OCI-LY1 (cell line): ENCODE data around the gene KCNJ9.

ENCODE experiments used
- H2AFZ ChIP-seq: fragments of 200-600 bp; sonication (generic), shearing (Covaris generic); 2 replicates; pipeline ENCODE4 v1.6.0; 2014; ENCODE audit warnings: antibody characterized with exemption, mild to moderate bottlenecking, low read length
- H3F3A ChIP-seq: fragments of 200-600 bp; sonication (generic), shearing (Covaris generic); 2 replicates; pipeline ENCODE4 v1.6.0; 2014; ENCODE audit warnings: mild to moderate bottlenecking, antibody characterized with exemption, low read length, moderate library complexity; ENCODE audit not compliant: insufficient read depth
- H3K27ac ChIP-seq: fragments of 200-600 bp; sonication (generic); 2 replicates; pipeline ENCODE4 v1.5.1; 2014; ENCODE audit warnings: low read length, mixed run types, mild to moderate bottlenecking, low read depth; ENCODE audit not compliant: poor library complexity, severe bottlenecking
- H3K27me3 ChIP-seq: fragments of 200-600 bp; sonication (generic); 2 replicates; pipeline ENCODE4 v1.6.0; 2014; ENCODE audit warnings: antibody characterized with exemption, mild to moderate bottlenecking, low read length, moderate library complexity; ENCODE audit not compliant: insufficient read depth
- H3K36me3 ChIP-seq: fragments of 200-600 bp; sonication (generic); 2 replicates; pipeline ENCODE4 v1.6.1; 2014; ENCODE audit warnings: mild to moderate bottlenecking, antibody characterized with exemption, low read length, moderate library complexity, mixed read lengths; ENCODE audit not compliant: insufficient read depth
- H3K4me1 ChIP-seq: fragments of 200-600 bp; sonication (generic); 2 replicates; pipeline ENCODE4 v1.5.1; 2014; ENCODE audit warnings: mild to moderate bottlenecking, low read length, moderate library complexity; ENCODE audit not compliant: insufficient read depth, severe bottlenecking
- H3K4me2 ChIP-seq: fragments of 200-600 bp; sonication (generic), shearing (Covaris generic); 2 replicates; pipeline ENCODE4 v1.6.1; 2014; ENCODE audit warnings: low read length
- H3K4me3 ChIP-seq: fragments of 200-600 bp; sonication (generic); 2 replicates; pipeline ENCODE4 v1.5.1; 2014; ENCODE audit warnings: low read length, low read depth, mild to moderate bottlenecking, mixed read lengths; ENCODE audit not compliant: poor library complexity, severe bottlenecking
- H3K79me2 ChIP-seq: fragments of 200-600 bp; shearing (Covaris generic); 2 replicates; pipeline ENCODE4 v1.6.1; 2016; ENCODE audit warnings: mixed run types, low read length, mixed read lengths; ENCODE audit not compliant: insufficient read depth
- H3K9ac ChIP-seq: fragments of 200-600 bp; sonication (generic), shearing (Covaris generic); 2 replicates; pipeline ENCODE4 v1.6.1; 2014; ENCODE audit warnings: mild to moderate bottlenecking, low read length, mixed read lengths
- H3K9me2 ChIP-seq: fragments of 200-600 bp; sonication (generic), shearing (Covaris generic); 2 replicates; pipeline ENCODE4 v1.6.1; 2014; ENCODE audit warnings: low read depth, mild to moderate bottlenecking, low read length, mixed read lengths
- H3K9me3 ChIP-seq: fragments of 200-600 bp; shearing (Covaris generic); 2 replicates; pipeline ENCODE4 v1.6.1; 2014; ENCODE audit warnings: low read length, mixed read lengths
- H4K20me1 ChIP-seq: fragments of 200-600 bp; sonication (generic), shearing (Covaris generic); 2 replicates; pipeline ENCODE4 v1.6.0; 2016; ENCODE audit warnings: mild to moderate bottlenecking, low read length; ENCODE audit not compliant: insufficient read depth
- EZH2 ChIP-seq: fragments of 200-600 bp; sonication (generic), shearing (Covaris generic); IDR thresholded peaks from 2 replicates; pipeline ENCODE4 v1.8.0; 2017; ENCODE audit warnings: borderline replicate concordance, mixed run types, mild to moderate bottlenecking, antibody characterized with exemption, low read length, moderate library complexity, mixed read lengths
- TF ChIP-seq, protein P1 (sequence below): fragments of 200-600 bp; sonication (generic), shearing (Covaris generic); IDR thresholded peaks from 2 replicates; pipeline ENCODE4 v1.5.1; 2017; ENCODE audit warnings: mild to moderate bottlenecking, antibody characterized with exemption, low read length, moderate library complexity, mixed read lengths

Gene KCNJ9

DNA sequence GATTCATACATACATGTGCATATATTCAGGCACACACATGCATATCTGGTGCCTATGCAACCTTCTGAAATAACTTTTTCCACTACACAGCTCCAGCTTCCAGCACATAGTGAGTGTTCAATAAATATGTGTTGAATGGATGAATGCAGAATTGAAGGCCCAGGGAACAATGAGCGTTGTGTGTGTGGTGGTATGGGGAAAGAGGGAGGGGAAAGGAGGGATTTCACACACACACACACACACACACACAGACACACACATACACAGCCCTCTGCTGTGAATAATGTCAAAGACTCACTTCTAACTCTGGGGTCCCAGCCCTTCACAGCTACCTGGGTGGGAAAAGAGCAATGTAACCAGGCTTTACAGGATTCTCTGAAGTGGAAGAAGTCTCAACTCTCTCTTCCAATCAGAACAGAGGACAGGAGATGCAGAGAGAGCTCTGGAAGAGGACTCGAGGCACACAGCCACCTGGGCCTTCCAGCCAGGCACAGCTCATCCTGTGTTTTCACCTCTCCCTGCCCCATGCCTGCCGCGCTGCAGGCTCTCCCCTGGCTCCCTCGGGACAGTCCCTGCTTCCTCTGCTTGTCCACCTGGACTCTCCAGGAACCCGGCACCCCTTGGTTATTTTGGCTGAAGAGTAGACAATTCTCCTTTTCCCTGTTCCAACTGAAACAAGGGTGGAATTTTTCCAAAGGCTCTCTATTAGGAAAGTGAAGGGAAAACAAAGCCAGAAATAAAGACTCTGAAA, 22.5 kb downstream of the KCNJ9 start:
- Histone ChIP-seq H2AFZ (no peak overlapping the region), H3K4me2 (no peak overlapping the region), H3F3A (no peaks in the 10 kb centered on the region), H3K27ac (no peak overlapping the region), H3K4me3 (no peak overlapping the region), H3K9ac (no peak overlapping the region), H4K20me1 (no peaks in the 10 kb centered on the region), H3K4me1 (peaks cover 16% of the 10 kb centered on the region), H3K36me3 (no peaks in the 10 kb centered on the region), H3K9me3 (no peaks in the 10 kb centered on the region), H3K79me2 (no peaks in the 10 kb centered on the region), H3K27me3 (no peaks in the 10 kb centered on the region), H3K9me2 (no peaks in the 10 kb centered on the region)
- no peak for TF ChIP-seq EZH2
- TF ChIP-seq, protein P1, sequence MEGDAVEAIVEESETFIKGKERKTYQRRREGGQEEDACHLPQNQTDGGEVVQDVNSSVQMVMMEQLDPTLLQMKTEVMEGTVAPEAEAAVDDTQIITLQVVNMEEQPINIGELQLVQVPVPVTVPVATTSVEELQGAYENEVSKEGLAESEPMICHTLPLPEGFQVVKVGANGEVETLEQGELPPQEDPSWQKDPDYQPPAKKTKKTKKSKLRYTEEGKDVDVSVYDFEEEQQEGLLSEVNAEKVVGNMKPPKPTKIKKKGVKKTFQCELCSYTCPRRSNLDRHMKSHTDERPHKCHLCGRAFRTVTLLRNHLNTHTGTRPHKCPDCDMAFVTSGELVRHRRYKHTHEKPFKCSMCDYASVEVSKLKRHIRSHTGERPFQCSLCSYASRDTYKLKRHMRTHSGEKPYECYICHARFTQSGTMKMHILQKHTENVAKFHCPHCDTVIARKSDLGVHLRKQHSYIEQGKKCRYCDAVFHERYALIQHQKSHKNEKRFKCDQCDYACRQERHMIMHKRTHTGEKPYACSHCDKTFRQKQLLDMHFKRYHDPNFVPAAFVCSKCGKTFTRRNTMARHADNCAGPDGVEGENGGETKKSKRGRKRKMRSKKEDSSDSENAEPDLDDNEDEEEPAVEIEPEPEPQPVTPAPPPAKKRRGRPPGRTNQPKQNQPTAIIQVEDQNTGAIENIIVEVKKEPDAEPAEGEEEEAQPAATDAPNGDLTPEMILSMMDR, result no peak

DNA sequence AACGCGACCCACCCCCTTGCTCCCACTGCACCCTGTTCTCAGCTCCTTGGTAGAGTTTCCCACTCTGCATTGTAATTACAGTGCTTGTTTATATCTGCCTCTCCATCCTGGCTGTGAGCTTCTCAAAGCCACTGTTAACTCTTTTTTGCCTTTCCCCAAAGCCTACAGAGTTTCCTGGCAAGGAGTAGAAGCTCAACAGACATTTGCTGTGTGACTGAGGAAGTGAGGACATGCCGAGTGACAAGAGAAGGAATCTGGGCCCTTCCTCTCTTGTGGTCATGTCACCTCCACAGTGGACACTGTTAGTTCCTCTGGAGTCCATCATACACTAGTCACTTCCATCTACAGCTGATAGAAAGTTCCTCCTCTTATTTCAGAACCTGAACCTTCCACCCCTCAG, 23.1 kb downstream of the KCNJ9 start:
- H3K4me3 ChIP-seq, result no peak overlapping the region
- H3K27me3 ChIP-seq, result no peaks in the 10 kb centered on the region
- no peaks in the 10 kb centered on the region for H3K9me2 ChIP-seq
- peaks cover 10% of the 10 kb centered on the region for H3K4me1 ChIP-seq
- no peak overlapping the region for H3K9ac ChIP-seq
- no peaks in the 10 kb centered on the region for H4K20me1 ChIP-seq
- no peak for TF ChIP-seq EZH2
- TF ChIP-seq, protein P1, result no peak
- H3K9me3 ChIP-seq, result no peaks in the 10 kb centered on the region
- no peaks in the 10 kb centered on the region for H3K36me3 ChIP-seq
- H3F3A ChIP-seq, result no peaks in the 10 kb centered on the region
- no peak overlapping the region for H3K4me2 ChIP-seq
- no peak overlapping the region for H3K27ac ChIP-seq
- no peak overlapping the region for H2AFZ ChIP-seq
- H3K79me2 ChIP-seq, result no peaks in the 10 kb centered on the region

DNA sequence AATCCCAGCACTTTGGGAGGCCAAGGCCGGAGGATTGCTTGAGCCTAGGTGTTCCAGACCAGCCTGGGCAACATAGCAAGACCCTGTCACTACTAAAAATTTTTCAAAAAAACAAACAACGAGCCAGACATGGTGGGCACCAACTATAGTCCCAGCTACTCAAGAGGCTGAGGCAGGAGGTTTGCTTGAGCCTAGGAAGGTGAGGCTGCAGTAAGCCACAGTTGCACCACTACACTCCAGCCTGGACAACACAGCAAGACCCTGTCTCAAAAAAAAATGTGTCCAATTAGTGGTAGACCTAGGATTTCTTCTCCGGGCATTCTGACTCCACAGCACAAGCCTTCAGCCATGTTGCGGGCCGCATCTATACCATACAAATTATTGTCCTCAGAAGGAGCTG, 23.8 kb downstream of the KCNJ9 start:
- Histone ChIP-seq H3K4me2 (no peak overlapping the region), H3K9ac (no peak overlapping the region), H2AFZ (no peak overlapping the region)

More for the DNA sequence above, 23.8 kb downstream of the KCNJ9 start:
- Histone ChIP-seq H3K4me3 (no peak overlapping the region), H3K9me3 (no peaks in the 10 kb centered on the region), H3K9me2 (no peaks in the 10 kb centered on the region), H3F3A (no peaks in the 10 kb centered on the region), H3K79me2 (no peaks in the 10 kb centered on the region), H3K36me3 (no peaks in the 10 kb centered on the region), H3K4me1 (peaks cover 9% of the 10 kb centered on the region), H3K27me3 (no peaks in the 10 kb centered on the region), H3K27ac (no peak overlapping the region), H4K20me1 (no peaks in the 10 kb centered on the region)
- no peak for TF ChIP-seq EZH2
- TF ChIP-seq, protein P1, result no peak
